Measurements from ENCODE around the gene COPZ2. TPM values are rescaled to one million over a fixed set of nuclear protein-coding genes. Genes with fewer than 3 reads are reported as not detected.
"Not testable (repeated sequence)": the region's sequence is repeated elsewhere in the genome, so short reads cannot be mapped to it uniquely, and the experiment has no call there.

The COPZ2 gene
- polyA plus RNA-seq, 3 donors from 2014 or later, result 38.9 to 64.2 (median 41.3) TPM

- Mint-ChIP-seq H3K27ac (no peak overlapping the region), H3K4me1 (peaks cover 31 to 38% of the 10 kb centered on the region in 2 donors), H3K4me3 (peak overlapping the region; percentile 27 to 58 (median 52)), H3K27me3 (ENCODE audit: low read depth in 3 of 3) (peaks cover 15 to 29% (median 19%) of the 10 kb centered on the region in 3 donors), H3K36me3 (no peaks in the 10 kb centered on the region), H3K9me3 (no peaks in the 10 kb centered on the region)
- peak; percentile 21 to 36 (median 32) for DNase-seq
Measured at GRCh38 chr17:48023400-48024148, 14.0 kb downstream of the COPZ2 start.

GRCh38 chr17:48022901-48023300 is 14.7 kb downstream of the COPZ2 start:
- H3K9me3 Mint-ChIP-seq, result no peaks in the 10 kb centered on the region
- peaks cover 16 to 29% (median 19%) of the 10 kb centered on the region in 3 donors for H3K27me3 Mint-ChIP-seq (ENCODE audit: low read depth in 3 of 3)
- H3K27ac Mint-ChIP-seq, result no peak overlapping the region
- peak overlapping the region in 2 of 5 donors; percentile 55 to 60 for H3K4me3 Mint-ChIP-seq
- H3K36me3 Mint-ChIP-seq, result no peaks in the 10 kb centered on the region
- no peak for DNase-seq
- peaks cover 31 to 38% of the 10 kb centered on the region in 2 donors for H3K4me1 Mint-ChIP-seq

DNA sequence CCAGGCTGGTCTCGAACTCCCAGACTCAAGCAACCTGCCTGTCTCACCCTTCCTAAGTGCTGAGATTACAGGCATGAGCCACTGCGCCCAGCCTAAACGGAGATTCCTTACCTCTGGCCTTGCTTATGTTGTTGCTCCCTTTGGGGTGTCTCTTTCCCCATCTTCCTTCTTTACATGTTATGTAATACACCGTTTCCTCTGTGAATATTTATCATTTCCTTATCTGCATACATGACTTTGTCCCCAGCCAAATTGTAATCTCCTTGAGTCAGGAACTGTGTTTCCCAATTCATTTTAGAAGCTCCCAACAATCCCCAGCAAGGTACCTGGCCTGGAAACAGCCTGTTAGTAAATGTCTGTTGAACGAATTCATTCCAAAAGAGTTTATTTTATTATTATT is 15.7 kb downstream of the COPZ2 start:
- Mint-ChIP-seq H3K27ac (peak overlapping the region in 1 of 6 donors; percentile 27), H3K9me3 (no peaks in the 10 kb centered on the region), H3K36me3 (no peaks in the 10 kb centered on the region), H3K4me1 (peaks cover 31 to 38% of the 10 kb centered on the region in 2 donors), H3K27me3 (ENCODE audit: low read depth in 3 of 3) (peaks cover 16 to 29% (median 19%) of the 10 kb centered on the region in 3 donors), H3K4me3 (no peak overlapping the region)
- no peak for DNase-seq

DNA sequence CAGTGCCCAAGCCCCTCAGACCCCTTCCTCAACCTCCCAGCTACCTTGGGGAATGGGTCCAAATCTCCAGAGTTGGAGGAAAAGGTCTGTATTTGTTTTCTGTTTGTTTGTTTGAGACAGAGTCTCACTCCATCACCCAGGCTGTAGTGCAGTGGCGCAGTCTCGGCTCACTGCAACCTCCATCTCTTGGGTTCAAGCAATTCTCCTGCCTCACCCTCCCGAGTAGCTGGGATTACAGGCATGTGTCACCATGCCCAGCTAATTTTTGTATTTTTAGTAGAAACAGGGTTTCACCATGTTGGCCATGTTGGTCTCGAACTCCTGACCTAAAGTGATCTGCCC is 19.8 kb downstream of the COPZ2 start:
- H3K27ac Mint-ChIP-seq, H3K4me3 Mint-ChIP-seq, DNase-seq, H3K4me1 Mint-ChIP-seq, H3K9me3 Mint-ChIP-seq, H3K36me3 Mint-ChIP-seq: not testable (repeated sequence)
- H3K27me3 Mint-ChIP-seq (ENCODE audit: low read depth in 3 of 3), result peaks cover 18 to 19% (median 19%) of the 10 kb centered on the region in 3 donors

GRCh38 chr17:48016112-48016511 is 21.5 kb downstream of the COPZ2 start:
- H3K27me3 Mint-ChIP-seq (ENCODE audit: low read depth in 3 of 3), result peaks cover 11 to 21% (median 17%) of the 10 kb centered on the region in 3 donors
- no peak overlapping the region for H3K4me3 Mint-ChIP-seq
- peaks cover 10 to 12% of the 10 kb centered on the region in 2 donors for H3K4me1 Mint-ChIP-seq
- DNase-seq, result no peak
- no peaks in the 10 kb centered on the region for H3K9me3 Mint-ChIP-seq
- no peaks in the 10 kb centered on the region for H3K36me3 Mint-ChIP-seq
- H3K27ac Mint-ChIP-seq, result no peak overlapping the region

DNA sequence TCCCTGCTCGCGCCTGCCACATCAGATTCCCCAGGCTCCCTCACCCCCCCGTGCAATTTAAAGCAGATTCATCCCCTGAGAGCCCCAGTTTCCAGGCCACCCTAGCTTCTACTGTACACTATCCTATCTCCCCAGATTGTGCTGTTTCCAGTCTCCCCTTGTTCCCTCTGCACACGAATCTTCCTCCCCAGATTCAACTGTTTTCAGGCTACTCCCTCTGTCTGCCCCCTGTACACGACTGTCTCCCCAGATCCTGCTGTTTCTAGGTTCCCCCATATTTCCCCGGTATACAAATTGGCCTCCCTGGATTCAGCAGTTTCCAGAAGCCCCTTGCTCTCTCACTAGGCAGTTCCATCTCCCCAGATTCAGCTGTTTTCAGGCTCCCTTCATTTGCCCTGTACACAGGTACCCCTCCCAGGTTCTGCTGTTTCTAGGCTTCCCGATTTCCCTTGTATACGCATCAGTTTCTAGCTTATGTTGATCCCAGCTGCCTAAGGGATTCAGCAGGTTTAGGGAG is 22.9 kb downstream of the COPZ2 start:
- H3K4me3 Mint-ChIP-seq, result no peak overlapping the region
- no peak for DNase-seq
- peaks cover 11 to 23% (median 12%) of the 10 kb centered on the region in 3 donors for H3K27me3 Mint-ChIP-seq (ENCODE audit: low read depth in 3 of 3)
- no peaks in the 10 kb centered on the region for H3K36me3 Mint-ChIP-seq
- H3K9me3 Mint-ChIP-seq, result no peaks in the 10 kb centered on the region
- H3K27ac Mint-ChIP-seq, result no peak overlapping the region
- peaks cover 11 to 12% of the 10 kb centered on the region in 2 donors for H3K4me1 Mint-ChIP-seq

DNA sequence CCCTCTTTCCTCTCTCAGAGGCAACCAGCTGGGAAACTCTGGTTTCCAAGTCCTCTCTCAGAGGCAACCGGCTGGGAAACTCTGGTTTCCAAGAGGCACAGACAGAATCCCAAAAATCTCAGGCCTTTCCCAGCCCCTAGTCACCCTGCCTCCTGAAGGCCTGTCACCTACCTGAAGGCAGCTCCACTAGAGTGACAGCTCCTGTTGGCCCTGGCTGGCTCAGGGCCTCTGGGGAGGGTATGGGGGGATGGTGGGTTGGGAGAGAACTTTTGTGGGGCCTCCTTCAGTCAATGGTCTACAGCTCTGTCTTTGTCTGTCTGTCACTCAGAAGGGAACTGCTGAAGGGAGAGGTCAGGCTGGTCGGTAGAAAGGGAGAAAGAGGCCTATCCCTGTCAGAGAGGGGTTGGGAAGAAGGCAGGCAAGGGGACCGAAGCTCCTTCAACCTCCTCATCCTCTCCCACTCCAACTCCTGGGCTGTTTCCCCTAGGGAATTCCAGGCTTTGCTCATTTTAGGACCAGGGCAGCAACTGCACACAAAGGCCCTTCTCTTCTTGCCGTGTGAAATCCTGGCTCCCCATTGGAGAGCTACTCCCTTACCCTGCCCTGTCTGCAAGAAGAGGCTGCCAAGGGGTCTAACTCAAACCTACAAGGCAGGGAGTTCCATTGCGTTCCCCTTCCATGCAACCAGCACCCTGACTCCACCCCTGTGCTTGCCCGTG is 23.6 kb downstream of the COPZ2 start:
- Mint-ChIP-seq H3K27ac (no peak overlapping the region), H3K9me3 (no peaks in the 10 kb centered on the region), H3K4me3 (no peak overlapping the region), H3K36me3 (no peaks in the 10 kb centered on the region), H3K4me1 (peaks cover 11 to 12% of the 10 kb centered on the region in 2 donors), H3K27me3 (ENCODE audit: low read depth in 3 of 3) (peaks cover 10 to 25% (median 12%) of the 10 kb centered on the region in 3 donors)
- no peak for DNase-seq

DNA sequence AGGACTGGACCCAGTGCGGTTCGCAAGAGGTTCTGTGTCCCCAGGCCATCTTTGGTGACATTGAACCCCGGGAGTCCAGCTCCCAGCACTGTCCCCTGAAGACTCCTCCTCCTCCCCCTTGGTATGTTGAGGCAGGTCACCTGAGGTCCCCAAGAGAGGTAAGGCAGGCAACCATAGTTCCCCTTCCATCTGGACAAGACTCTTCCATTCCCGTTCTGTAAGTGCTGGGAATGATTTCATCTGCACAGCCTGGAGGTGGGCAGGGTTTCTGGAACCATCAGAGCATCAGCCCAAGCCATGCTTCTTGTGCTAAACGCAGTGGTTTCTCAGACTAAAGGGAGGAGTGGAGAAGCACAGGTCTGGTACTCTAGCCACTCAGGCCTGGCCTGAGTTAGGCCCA is 24.9 kb downstream of the COPZ2 start:
- Mint-ChIP-seq H3K27ac (no peak overlapping the region), H3K4me1 (peaks cover 11 to 12% of the 10 kb centered on the region in 2 donors), H3K36me3 (no peaks in the 10 kb centered on the region), H3K9me3 (no peaks in the 10 kb centered on the region), H3K4me3 (peak overlapping the region in 3 of 5 donors; percentile 21 to 56 (median 38)), H3K27me3 (ENCODE audit: low read depth in 3 of 3) (peaks cover 10 to 30% (median 13%) of the 10 kb centered on the region in 3 donors)
- DNase-seq, result no peak

- Mint-ChIP-seq H3K27me3 (ENCODE audit: low read depth in 3 of 3) (peaks cover 10 to 31% (median 17%) of the 10 kb centered on the region in 3 donors), H3K36me3 (no peaks in the 10 kb centered on the region), H3K27ac (no peak overlapping the region), H3K9me3 (no peaks in the 10 kb centered on the region), H3K4me3 (peak overlapping the region in 4 of 5 donors; percentile 23 to 77 (median 61)), H3K4me1 (peaks cover 11 to 12% of the 10 kb centered on the region in 2 donors)
- DNase-seq, result peak; percentile 43 to 62 (median 49)
Measured at GRCh38 chr17:48012151-48012520, 25.5 kb downstream of the COPZ2 start.

GRCh38 chr17:48011405-48012150 is 26.0 kb downstream of the COPZ2 start:
- Mint-ChIP-seq H3K4me3 (peak overlapping the region; percentile 56 to 77 (median 64)), H3K27ac (no peak overlapping the region), H3K4me1 (peaks cover 11 to 12% of the 10 kb centered on the region in 2 donors), H3K27me3 (ENCODE audit: low read depth in 3 of 3) (peaks cover 10 to 34% (median 17%) of the 10 kb centered on the region in 3 donors), H3K9me3 (no peaks in the 10 kb centered on the region), H3K36me3 (no peaks in the 10 kb centered on the region)
- no peak for DNase-seq

DNA sequence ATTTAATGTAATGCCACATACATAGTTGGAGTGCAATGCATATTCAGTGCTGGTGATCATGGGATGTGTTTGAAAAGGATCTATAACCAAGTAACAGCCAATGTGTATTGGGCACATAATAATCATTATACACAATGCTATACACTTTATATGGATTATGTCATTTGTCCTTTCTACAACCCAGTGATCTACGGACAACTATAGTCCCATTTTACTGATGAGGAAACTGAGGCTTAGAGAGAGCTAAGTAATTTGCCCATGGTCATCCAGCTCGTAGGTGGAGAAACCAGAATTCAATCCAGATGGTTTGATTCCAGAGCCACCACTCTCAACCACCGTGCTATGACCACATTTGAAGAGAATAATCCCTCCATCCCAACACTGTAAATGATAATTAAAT is 27.4 kb downstream of the COPZ2 start:
- Mint-ChIP-seq H3K4me1 (peaks cover 11 to 12% of the 10 kb centered on the region in 2 donors), H3K9me3 (no peaks in the 10 kb centered on the region), H3K27me3 (ENCODE audit: low read depth in 3 of 3) (peaks cover 12 to 37% (median 19%) of the 10 kb centered on the region in 3 donors), H3K4me3 (no peak overlapping the region), H3K27ac (no peak overlapping the region), H3K36me3 (no peaks in the 10 kb centered on the region)
- no peak for DNase-seq

DNA sequence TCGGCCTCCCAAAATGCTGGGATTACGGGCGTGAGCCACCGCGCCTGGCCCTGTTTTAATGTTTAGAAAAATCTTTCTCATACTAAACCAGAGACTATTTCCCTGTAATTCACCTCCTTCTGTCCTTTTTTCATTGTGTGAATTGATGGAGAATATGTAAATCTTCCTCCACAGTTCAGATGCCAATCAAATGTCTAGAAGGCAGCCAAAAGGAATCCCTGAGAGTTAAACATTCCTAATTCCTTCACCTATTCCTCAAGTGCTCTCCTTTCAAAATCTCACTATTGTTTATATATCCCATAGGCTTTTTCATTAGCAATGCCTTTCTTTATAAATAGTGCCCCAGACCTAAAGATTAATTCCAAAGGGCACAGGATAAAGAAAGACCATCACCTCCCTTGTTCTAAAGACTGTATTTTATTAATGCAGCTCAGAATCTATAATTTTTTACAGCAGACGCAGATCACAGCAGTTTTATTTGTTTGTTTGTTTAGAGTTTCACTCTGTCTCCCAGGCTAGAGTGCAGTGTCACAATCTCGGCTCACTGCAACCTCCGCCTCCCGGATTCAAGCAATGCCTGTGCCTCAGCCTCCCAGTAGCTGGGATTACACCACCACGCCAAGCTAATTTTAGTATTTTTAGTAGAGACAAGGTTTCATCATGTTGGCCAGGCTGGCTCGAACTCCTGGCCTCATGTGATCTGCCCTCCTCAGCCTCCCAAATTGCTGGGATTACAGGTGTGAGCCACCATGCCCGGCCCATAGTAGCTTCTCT is 30.5 kb downstream of the COPZ2 start:
- Mint-ChIP-seq H3K4me3 (no peak overlapping the region), H3K36me3 (no peaks in the 10 kb centered on the region), H3K4me1 (peaks cover 8 to 11% of the 10 kb centered on the region in 2 donors), H3K9me3 (no peaks in the 10 kb centered on the region), H3K27me3 (ENCODE audit: low read depth in 3 of 3) (peaks cover 5 to 31% (median 14%) of the 10 kb centered on the region in 3 donors), H3K27ac (no peak overlapping the region)
- DNase-seq, result no peak

- H3K27me3 Mint-ChIP-seq (ENCODE audit: low read depth in 3 of 3), result peaks cover 3 to 24% (median 10%) of the 10 kb centered on the region in 3 donors
- no peak overlapping the region for H3K4me3 Mint-ChIP-seq
- H3K27ac Mint-ChIP-seq, result no peak overlapping the region
- no peaks in the 10 kb centered on the region for H3K4me1 Mint-ChIP-seq
- no peaks in the 10 kb centered on the region for H3K36me3 Mint-ChIP-seq
- no peaks in the 10 kb centered on the region for H3K9me3 Mint-ChIP-seq
- DNase-seq, result no peak
Measured at GRCh38 chr17:48004983-48005382, 32.6 kb downstream of the COPZ2 start.
